ENCODE results near the gene EIF4H.

EIF4H gene

GRCh38 chr7:74224511-74224832 is 50.3 kb downstream of the EIF4H start:
- TF ChIP-seq GATA2 (IDR thresholded peaks at IDR 0.05; ENCODE audit: low read depth, low read length), result no peak
- TF ChIP-seq GATA3 (IDR thresholded peaks at IDR 0.05; ENCODE audit: low read depth, low read length), result no peak

- TF ChIP-seq GATA3 (IDR thresholded peaks at IDR 0.05; ENCODE audit: low read depth, low read length) (no peak), GATA2 (IDR thresholded peaks at IDR 0.05; ENCODE audit: low read depth, low read length) (no peak)
These were observed 51.2 kb downstream of the EIF4H start for GRCh38 chr7:74225400-74225799.

DNA sequence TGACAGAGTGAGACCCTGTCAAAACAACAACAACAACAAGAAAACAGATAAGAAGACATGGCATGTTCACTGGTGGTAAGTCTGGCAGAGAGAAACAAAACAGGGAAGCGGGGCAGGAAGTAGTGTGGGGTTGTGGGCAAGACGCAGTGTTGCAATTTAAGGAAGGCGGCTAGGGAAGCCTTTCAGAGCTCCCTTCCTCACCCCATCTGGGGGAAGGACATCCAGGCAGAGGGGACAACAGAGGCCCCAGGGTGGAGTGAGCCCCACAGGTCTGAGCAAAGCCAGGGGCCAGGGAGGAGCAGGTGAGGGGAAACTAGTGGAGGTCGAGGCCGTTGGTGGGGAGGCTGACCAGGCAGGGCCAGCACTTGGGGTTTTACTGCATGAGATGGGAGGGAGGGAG is 52.5 kb downstream of the EIF4H start:
- no peak for TF ChIP-seq GATA3 (IDR thresholded peaks at IDR 0.05; ENCODE audit: low read depth, low read length)
- no peak for TF ChIP-seq GATA2 (IDR thresholded peaks at IDR 0.05; ENCODE audit: low read depth, low read length)

- TF ChIP-seq GATA2 (IDR thresholded peaks at IDR 0.05; ENCODE audit: low read depth, low read length), result no peak
- no peak for TF ChIP-seq GATA3 (IDR thresholded peaks at IDR 0.05; ENCODE audit: low read depth, low read length)
These were observed 55.1 kb downstream of the EIF4H start for GRCh38 chr7:74228951-74229900.

GRCh38 chr7:74230446-74231231 is 56.5 kb downstream of the EIF4H start:
- TF ChIP-seq GATA3 (IDR thresholded peaks at IDR 0.05; ENCODE audit: low read depth, low read length) (no peak), GATA2 (IDR thresholded peaks at IDR 0.05; ENCODE audit: low read depth, low read length) (no peak)

- TF ChIP-seq GATA3 (IDR thresholded peaks at IDR 0.05; ENCODE audit: low read depth, low read length) (no peak), GATA2 (IDR thresholded peaks at IDR 0.05; ENCODE audit: low read depth, low read length) (no peak)
These were observed 57.1 kb downstream of the EIF4H start for GRCh38 chr7:74231232-74231590.

DNA sequence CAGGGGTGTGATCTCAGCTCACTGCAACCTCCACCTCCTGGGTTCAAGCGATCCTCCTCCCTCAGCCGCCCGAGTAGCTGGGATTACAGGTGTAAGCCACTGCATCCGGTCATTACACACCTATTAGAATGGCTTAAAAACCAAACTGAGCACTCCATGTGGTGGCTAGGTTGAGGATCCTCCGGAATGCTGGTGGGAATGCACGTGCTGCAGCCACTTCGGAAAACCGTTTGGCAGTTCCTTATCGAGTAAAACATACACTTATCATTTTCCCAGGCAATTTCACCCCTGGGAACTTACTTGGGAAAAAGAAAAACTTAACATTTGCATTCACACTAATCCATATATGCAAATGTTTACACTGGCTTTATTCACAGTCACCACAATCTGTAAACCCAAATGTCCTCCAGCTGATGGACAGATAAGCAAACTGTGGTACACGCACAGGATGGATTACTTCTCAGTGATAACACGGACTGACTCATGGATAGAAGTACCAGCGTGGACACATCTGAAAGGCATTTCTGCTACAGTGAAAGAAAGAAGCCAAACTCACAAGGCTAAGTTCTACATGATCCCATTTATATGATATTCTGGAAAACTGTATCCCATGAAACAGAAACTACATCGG is 59.6 kb downstream of the EIF4H start:
- TF ChIP-seq GATA2 (IDR thresholded peaks at IDR 0.05; ENCODE audit: low read depth, low read length) (peak; percentile 43; the same call in 1 of the 2 replicates), GATA3 (IDR thresholded peaks at IDR 0.05; ENCODE audit: low read depth, low read length) (no peak; the same call in 1 of the 2 replicates)

DNA sequence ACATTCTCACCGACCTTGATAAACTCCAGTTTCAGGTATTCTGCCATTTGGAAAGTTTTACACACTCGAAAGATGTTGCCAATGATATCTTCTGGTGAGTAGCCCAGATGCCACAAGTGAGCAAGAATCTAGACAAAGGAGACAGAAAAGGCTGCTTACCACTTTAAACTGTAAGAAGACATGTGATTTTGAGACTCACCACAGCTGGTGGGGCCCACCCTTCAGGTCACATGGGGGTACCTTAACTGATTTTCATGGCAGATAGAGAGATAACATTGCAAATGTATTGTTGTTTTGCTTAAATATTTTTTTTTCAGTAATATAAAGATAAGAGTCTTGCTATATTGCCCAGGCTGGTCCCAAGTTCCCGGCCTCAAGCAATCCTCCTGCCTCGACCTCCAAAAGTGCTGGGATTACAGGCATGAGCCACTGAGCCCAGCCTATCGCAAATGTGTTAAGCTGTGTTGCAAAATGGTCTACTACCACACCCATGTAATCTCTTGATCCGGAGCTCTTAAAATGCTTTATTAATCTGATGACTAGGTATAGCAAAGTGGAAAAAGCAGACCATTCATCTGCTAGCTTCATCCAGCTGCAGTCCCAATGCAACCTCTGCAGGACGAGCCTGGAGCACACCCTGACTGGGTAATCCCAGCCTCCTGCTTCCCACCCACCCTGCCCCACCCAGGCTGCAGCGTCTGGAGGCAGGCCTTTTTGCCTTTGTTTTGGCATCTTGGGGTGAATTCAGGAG is 61.5 kb downstream of the EIF4H start:
- TF ChIP-seq GATA2 (IDR thresholded peaks at IDR 0.05; ENCODE audit: low read depth, low read length) (no peak), GATA3 (IDR thresholded peaks at IDR 0.05; ENCODE audit: low read depth, low read length) (no peak)

DNA sequence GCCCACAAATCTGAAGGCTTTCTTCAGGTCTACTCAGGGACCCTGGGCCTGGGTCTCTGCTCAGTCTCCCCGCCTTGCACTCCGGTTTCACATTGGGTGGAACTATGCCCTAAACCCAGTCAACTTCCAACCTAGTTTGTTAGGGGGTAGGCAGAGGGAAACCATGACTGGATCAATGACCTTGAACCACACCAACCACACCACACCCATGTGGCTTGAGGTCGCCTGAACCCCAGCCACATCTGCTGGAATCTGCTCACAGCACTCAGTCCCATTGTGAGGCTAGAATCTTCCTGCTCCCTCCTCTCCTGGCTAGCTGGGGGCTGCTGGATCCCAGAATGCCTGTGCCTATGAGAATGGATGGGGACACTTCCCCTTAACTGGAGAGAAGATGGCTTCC is 62.1 kb downstream of the EIF4H start:
- TF ChIP-seq GATA2 (IDR thresholded peaks at IDR 0.05; ENCODE audit: low read depth, low read length), result no peak
- no peak for TF ChIP-seq GATA3 (IDR thresholded peaks at IDR 0.05; ENCODE audit: low read depth, low read length)

- TF ChIP-seq GATA2 (IDR thresholded peaks at IDR 0.05; ENCODE audit: low read depth, low read length), result no peak
- TF ChIP-seq GATA3 (IDR thresholded peaks at IDR 0.05; ENCODE audit: low read depth, low read length), result no peak
These were observed 66.3 kb downstream of the EIF4H start for GRCh38 chr7:74240482-74240881.

- no peak for TF ChIP-seq GATA3 (IDR thresholded peaks at IDR 0.05; ENCODE audit: low read depth, low read length)
- no peak for TF ChIP-seq GATA2 (IDR thresholded peaks at IDR 0.05; ENCODE audit: low read depth, low read length)
These were observed 67.9 kb downstream of the EIF4H start for GRCh38 chr7:74242122-74242443.

DNA sequence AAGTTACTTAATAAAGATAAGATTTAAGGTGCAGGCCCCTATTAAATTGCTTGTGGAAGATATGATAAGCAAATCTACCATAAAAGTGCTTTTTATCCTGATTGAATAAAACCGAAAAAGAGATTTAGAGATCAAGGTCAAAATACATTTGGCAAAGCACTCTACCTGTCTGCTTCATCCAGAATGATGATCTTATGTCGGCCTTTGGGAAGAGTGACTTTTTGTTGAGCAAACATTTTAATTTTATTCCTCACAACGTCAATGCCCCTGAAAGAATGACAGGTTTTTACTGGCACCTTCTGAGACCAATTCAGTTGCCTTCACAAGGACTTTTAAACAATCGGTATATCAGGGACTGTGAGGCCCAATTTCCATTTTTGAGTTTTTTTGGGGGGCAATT is 72.3 kb downstream of the EIF4H start:
- TF ChIP-seq GATA3 (IDR thresholded peaks at IDR 0.05; ENCODE audit: low read depth, low read length), result no peak
- no peak for TF ChIP-seq GATA2 (IDR thresholded peaks at IDR 0.05; ENCODE audit: low read depth, low read length)

All from SH-SY5Y (cell line).